ENCODE results near the gene ELMOD1.

The ELMOD1 gene

GRCh38 chr11:107691000-107691750 lies 100.2 kb downstream of the ELMOD1 start:
- DNase-seq = peak; percentile 19

DNA sequence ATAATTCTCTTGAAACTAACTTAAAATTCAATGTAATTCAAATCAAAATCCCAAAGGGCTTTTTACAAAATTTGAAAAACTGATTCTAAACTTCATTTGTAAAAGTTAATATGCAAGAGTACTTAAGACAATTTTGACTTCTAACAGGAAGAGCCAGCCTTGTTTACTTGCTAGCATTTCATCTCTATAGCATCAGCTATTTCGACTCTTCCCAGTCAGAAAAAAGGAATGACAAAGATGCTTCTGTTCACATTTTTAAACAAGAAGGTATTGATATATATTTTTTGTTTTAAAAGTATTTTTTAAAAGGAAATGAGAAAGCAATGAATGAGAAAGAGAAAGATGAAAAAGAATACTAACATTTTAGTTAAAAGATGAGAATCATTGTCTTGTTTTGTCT lies 104.5 kb downstream of the ELMOD1 start:
- no peak for DNase-seq

DNA sequence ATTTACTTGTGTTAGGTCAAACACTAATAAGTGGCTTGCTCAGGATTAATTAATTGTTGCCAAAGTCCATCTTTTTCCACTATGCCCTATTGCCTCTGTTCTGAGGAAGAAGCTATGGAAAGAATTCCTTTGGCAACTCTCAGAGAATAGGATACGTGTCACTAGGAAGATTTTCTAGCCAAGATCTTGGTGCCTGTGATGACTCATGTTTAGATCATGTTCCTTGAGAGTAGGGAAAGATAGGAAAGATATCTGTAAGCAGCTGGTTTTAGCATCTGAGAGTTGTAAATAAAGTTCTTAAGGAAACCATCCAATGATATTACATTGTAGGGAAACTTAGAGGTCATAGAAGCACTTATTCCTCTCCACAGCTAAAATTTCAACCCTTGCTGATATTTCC lies 105.2 kb downstream of the ELMOD1 start:
- DNase-seq = peak; percentile 89

GRCh38 chr11:107697291-107697690 lies 106.3 kb downstream of the ELMOD1 start:
- DNase-seq = no peak

DNA sequence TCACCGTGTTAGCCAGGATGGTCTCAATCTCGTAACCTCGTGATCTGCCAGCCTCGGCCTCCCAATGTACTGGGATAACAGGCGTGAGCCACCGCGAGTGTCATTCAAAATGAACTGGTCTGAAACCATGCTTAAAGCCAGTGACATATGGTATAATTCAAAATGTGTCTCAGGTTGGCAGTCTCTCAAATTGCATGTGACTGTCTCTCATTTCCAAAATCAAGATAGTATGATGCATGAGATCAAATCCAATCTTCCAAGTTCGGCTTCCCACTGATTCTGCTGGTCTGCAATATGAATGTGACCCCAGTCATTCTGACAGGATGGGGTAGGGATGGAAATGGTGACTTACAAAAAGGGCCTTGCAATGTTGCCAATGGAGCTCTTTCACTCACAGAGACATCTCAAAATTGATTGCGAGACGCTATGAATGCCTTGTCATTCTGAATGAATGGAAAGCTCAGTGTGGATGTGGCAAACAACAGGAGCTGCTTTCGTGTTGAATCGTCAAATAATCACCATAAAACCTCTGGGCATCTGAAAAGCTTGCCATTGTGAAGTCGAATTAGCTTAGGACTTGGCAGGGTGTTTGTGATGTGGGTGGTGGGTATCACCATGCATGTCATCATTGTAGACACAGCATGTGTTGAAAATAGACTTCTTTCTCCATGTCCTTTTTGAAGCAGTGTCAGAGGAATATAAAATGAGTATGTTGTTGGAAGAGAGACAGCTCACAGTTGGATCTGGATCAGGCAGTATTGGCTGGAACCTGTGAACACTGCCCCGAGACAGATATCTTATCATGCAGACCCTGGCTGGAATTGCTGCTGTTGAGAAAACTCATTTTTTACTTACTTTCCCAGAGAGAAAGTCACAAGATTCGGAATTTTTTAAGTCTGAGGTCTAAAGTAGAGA lies 108.7 kb downstream of the ELMOD1 start:
- no peak for DNase-seq

DNA sequence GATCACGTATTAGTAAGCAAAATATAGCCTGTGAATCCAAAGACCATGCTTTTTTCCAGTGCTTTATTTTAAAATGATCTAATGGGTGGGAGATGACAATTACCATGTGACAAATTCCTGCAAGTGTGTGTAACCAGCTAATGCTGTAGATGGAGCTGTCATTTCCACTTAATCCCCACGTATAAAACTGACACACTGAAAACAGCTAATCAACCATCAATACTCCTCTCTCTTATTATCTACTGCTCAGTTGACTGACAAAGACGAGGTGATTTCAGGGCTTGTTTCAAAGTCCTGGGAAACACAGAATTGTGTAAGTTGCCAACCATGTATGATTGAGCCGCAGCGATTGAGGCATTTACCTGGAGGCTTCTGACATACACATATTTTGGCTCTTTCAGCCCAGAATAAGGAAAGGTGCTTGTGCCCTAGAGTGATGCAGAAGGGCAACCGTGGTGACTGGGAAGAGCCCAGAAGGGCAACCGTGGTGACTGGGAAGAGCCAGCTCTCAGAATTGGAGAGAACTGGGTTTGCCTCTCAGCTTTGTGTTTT lies 111.2 kb downstream of the ELMOD1 start:
- no peak for DNase-seq

DNA sequence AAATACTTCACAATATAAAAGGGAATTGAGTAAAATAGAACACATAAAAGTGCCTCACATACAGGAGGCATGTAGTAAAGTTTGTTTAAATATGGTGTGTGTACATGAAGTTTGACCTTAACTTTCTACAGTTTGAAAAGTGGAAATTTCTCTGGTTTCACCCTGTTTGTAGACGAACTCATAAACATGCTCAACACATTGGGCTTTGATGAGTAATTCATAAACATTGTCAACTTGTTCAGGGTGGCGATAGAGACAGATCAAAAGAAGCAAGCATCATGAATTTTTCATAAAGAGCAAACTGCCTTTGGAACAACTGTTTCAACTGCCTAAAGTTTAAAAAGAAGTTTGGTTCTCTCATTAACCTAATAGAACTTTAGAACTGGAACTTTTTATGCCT lies 111.8 kb downstream of the ELMOD1 start:
- DNase-seq = no peak

- DNase-seq = no peak
Observed at GRCh38 chr11:107704451-107704850, 113.5 kb downstream of the ELMOD1 start.

DNA sequence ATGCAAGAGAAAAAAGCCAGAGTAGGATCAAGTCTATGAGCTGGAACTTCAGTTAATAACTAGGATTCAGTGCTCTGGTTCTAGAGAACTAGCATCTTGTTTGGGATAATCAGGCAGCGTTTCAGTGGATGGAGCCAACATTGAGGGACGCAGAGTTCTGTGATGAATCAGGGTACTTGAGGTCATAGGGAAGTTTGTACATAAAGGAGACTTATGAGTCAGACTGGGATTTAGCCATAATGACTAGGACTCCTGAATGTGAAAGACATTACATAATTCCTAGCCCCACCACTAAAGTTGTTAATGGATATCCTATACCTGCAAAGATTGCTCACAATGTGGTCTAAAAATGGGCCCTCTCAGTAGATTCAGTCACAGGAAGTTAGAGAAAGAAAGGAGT lies 114.1 kb downstream of the ELMOD1 start:
- DNase-seq = peak; percentile 79

GRCh38 chr11:107706531-107706930 lies 115.6 kb downstream of the ELMOD1 start:
- DNase-seq = no peak

- peak; percentile 72 for DNase-seq
Observed at GRCh38 chr11:107707215-107707671, 116.3 kb downstream of the ELMOD1 start.

DNA sequence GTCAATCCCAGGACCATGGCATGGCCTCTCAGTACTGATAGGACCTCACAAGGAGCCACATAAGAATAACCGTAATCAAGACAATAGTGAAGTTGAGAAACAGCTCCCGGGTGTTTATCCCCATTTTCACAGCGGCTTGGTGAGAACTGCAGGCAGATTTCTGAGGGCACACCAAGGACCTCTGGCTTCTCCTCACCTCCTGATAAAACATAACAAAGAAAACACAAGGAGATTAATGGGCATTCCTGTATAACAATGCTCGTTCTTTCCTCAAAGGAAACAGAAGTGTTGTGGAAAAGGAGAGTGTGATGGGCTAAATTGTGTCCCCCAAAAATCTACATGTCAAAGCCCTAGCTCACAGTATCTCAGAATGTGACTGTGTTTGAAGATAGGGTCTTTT lies 116.9 kb downstream of the ELMOD1 start:
- DNase-seq = no peak

- DNase-seq = no peak
Observed at GRCh38 chr11:107708792-107709191, 117.8 kb downstream of the ELMOD1 start.

DNA sequence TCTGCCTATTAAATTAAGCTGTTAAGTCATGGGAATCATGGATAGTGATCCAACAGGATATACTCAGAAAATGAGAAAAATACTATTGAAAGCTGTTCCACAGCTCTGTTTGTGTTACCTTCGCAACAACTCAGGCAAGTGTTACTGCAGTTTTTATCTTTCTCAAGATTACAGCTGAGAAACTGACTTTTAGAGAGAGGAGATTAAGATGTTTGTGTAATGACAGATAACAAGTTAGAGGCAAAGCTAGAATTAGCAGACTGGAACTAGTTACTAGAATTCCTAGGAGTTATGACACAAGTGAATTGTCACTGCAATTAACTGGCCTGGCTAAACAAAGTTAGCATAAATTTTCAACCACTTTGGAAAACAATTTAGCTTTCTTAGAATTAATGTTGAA lies 119.4 kb downstream of the ELMOD1 start:
- DNase-seq = no peak

DNA sequence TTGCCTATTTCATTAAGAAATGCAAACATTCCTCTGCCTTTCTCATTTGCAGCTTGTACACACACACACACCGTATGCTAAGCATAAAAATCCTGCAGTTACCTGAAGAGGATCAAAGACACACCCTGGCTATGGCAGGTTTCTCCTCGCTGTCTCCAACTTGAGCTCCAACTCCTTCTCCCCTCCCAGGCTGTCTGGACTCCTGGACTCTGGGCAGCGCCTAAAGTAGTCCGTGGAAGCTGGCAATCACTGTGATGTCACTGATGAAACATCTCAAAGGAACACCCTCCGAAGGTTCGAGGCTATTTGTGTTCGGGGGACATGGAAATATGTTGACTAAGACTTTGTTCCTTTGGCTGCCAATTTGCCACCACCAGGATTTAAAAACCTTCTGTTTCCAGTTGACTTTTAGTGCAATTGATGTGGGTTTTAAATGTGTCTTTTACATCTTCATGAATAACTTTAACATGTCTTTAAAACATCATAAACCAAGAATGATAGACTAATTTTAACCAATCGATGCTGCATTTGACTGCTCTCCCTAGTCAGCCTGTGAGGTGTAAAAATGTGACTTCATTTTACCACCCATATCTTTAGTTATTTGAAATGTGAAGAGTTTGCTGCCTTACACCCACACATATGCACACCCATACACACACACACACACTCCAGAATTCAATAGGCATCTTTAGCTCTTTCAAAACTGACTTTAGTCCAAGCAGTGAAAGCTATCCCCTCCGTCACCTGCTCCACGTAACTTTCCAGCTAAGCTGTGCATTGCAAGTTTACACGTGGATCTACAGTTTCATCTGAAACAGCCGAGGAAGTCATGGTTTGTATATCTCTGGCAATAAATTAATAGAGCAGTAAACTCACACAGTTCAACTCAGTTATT lies 121.2 kb downstream of the ELMOD1 start, which contains the start of gene SLN:
Gene SLN (minus strand): TSS at position 196 of the 895 bp plus-strand sequence.
- DNase-seq = no peak

- no peak for DNase-seq
Observed at GRCh38 chr11:107713009-107713408, 122.1 kb downstream of the ELMOD1 start.

All from kidney glomerular epithelial cell (primary cell).